ENCODE results near the gene GSTA3.

GRCh38 chr6:52858416-52858815, 51.1 kb downstream of the GSTA3 start:
- TF ChIP-seq CTCF (tag by site-specific recombination; IDR thresholded peaks at IDR 0.05) (no peak), ZNF274 (IDR thresholded peaks at IDR 0.05; ENCODE audit: low read length) (no peak), ZNF274 (tag by site-specific recombination; IDR thresholded peaks at IDR 0.05; ENCODE audit: borderline replicate concordance) (no peak), ZFP37 (tag by site-specific recombination; IDR thresholded peaks at IDR 0.05) (no peak), ZBTB8A (tag by site-specific recombination; IDR thresholded peaks at IDR 0.05) (no peak), ZNF433 (tag by site-specific recombination; IDR thresholded peaks at IDR 0.05; ENCODE audit: low read depth) (no peak), MZF1 (tag by site-specific recombination; IDR thresholded peaks at IDR 0.05; ENCODE audit: borderline replicate concordance) (no peak), YY1 (tag by site-specific recombination; IDR thresholded peaks at IDR 0.05) (no peak), ZNF362 (tag by site-specific recombination; IDR thresholded peaks at IDR 0.05) (no peak), ZNF223 (tag by site-specific recombination; IDR thresholded peaks at IDR 0.05) (no peak), ZBTB7A (tag by site-specific recombination; IDR thresholded peaks at IDR 0.05; ENCODE audit: low read depth) (no peak), GLIS1 (tag by site-specific recombination; IDR thresholded peaks at IDR 0.05) (no peak), ZSCAN30 (tag by site-specific recombination; IDR thresholded peaks at IDR 0.05) (no peak)
- TF ChIP-seq, protein P1, sequence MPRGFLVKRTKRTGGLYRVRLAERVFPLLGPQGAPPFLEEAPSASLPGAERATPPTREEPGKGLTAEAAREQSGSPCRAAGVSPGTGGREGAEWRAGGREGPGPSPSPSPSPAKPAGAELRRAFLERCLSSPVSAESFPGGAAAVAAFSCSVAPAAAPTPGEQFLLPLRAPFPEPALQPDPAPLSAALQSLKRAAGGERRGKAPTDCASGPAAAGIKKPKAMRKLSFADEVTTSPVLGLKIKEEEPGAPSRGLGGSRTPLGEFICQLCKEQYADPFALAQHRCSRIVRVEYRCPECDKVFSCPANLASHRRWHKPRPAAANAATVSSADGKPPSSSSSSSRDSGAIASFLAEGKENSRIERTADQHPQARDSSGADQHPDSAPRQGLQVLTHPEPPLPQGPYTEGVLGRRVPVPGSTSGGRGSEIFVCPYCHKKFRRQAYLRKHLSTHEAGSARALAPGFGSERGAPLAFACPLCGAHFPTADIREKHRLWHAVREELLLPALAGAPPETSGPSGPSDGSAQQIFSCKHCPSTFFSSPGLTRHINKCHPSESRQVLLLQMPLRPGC (tag by site-specific recombination; IDR thresholded peaks at IDR 0.05): no peak
